GM12873 (cell line): ENCODE data around the gene EPB41L4A.

ENCODE experiments used
- CTCF ChIP-seq: IDR thresholded peaks from 2 replicates; pipeline ENCODE4 v1.5.1; 2012; ENCODE audit warnings: low read depth, mild to moderate bottlenecking, moderate library complexity, low read length, control low read depth; ENCODE audit not compliant: insufficient read depth; ENCODE audit errors: missing control alignments

Gene EPB41L4A

GRCh38 chr5:112263469-112263868, 155.6 kb downstream of the EPB41L4A start:
- TF ChIP-seq CTCF = no peak

- TF ChIP-seq CTCF = no peak
Observed at GRCh38 chr5:112258571-112258970, 160.5 kb downstream of the EPB41L4A start.

- no peak for TF ChIP-seq CTCF
Observed at GRCh38 chr5:112257976-112258375, 161.1 kb downstream of the EPB41L4A start.

GRCh38 chr5:112257005-112257404, 162.1 kb downstream of the EPB41L4A start:
- TF ChIP-seq CTCF = no peak

GRCh38 chr5:112254303-112254702, 164.8 kb downstream of the EPB41L4A start:
- no peak for TF ChIP-seq CTCF

- TF ChIP-seq CTCF = no peak
Observed at GRCh38 chr5:112253478-112254250, 165.4 kb downstream of the EPB41L4A start.

GRCh38 chr5:112250551-112250950, 168.5 kb downstream of the EPB41L4A start:
- no peak for TF ChIP-seq CTCF

GRCh38 chr5:112248623-112249022, 170.5 kb downstream of the EPB41L4A start:
- no peak for TF ChIP-seq CTCF
